Skin epidermis (tissue), 12 donors: ENCODE data around the gene CNTNAP5.

Experiments used
- H3K27ac ChIP-seq, 21 experiments: fragments of 200-600 bp; sonication (generic) in 11 of 21; one replicate each; pipeline ENCODE4 v1.5.0; 2020; ENCODE audit warnings: mild to moderate bottlenecking in 3 of 21, inconsistent platforms in 2 of 21, moderate library complexity in 2 of 21
- H3K4me3 ChIP-seq, 7 experiments: fragments of 200-600 bp; sonication (generic) in 2 of 7; one replicate each; pipeline ENCODE4 v1.5.0; 2020; ENCODE audit warnings: inconsistent platforms in 2 of 7, mild to moderate bottlenecking in 2 of 7, moderate library complexity in 1 of 7

Gene CNTNAP5

DNA sequence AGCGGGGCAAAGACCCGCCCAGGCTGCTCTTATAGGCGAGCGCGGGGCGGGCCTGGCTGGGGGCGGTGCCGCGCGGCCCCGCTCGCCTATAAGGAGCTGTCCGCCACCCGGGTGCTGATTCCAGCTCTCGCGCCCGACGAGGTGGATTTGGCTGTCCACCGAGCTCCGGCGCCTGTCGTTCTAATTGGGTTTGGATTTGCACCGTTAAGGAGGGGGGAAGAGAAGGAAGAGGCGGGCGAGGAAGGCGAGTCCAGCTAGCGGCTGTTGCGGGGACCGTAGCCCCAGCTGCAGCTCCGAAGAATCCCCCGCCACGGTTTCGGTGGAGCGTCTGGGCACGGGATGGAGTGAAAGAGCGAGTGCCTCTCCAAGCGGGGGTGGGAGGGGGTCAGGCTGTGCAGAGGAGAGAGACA lies at the start of gene CNTNAP5:
TSS of gene CNTNAP5 (plus strand) at position 117 of the 410 bp plus-strand sequence. CDS start 364 bp downstream, outside the sequence.
- no peak within 1 kb of the TSS for H3K4me3 ChIP-seq
- H3K27ac ChIP-seq = no peak within 1 kb of the TSS

DNA sequence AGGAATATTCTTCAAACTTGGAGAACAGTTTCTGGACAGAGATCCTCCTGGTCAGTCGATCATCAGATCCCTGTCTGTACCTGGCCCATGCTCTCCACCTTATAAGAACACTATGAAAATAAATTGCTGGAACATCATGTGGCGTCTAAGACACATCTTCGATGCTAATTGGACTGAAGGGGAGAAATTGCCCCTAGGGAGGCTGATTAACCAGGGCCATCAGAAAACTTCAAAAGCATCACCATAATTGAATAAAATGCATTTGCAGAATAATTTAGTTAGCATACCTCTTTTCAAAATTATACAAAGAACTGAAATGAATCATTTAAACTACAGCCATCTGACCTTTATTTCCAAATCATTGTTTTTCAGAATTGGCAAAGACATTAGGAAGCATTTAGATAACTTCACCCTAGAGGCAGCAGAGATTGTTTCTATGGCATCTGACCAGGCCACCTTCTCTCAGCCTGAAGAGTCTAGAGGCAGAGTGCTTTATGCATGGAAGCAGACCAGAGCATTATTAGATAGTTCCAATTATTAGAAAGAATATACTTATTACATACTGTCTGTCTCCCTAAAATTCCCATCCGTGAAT lies 48.9 kb upstream of the CNTNAP5 start:
- no peak overlapping the region for H3K27ac ChIP-seq
- H3K4me3 ChIP-seq = no peak overlapping the region

DNA sequence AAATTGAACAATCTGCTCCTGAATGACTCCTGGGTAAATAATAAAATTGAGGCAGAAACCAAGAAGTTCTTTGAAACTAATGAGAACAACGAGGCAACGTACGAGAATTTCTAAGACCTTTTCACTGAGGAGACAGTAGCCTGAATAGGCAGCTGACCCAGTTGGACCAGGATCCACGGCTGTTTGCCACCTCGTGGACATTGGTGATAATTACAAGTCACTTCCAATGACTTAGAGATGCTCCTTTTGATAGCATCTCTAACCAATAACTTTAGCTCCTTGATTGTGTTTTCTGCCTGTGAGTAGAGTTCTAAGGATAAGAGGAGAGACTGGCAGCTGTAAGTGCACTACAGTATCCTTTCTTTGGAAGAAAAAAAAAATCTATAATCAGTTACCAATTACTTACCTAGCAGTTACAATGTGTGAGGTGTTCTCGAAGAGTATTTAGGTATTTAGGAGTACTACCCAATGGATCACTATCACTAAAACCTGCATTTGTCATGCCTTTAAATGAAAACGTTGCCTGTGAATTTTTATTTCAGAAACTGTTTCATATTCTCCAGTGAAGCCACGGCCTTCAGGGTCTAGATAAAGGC lies 31.3 kb upstream of the CNTNAP5 start:
- Histone ChIP-seq H3K4me3 (no peak overlapping the region), H3K27ac (no peak overlapping the region)

DNA sequence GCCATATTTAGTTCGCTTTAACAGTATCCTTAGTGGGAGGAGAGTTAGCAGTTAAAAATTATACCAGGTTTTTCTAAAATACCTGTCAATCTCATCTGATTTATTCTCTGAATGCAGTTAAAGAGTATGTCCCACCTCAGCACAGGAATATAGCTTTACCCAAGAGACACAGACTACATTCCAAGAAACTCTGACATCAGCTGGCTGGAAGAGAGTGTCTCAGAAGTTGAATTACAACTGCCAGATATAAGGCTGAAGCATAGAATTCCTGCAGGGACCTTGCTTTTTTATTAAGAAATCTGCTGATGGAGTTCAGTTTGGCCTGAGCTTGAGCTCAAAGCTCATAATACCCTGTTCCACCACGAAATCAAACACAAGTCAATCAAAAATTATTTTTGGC lies 25.4 kb upstream of the CNTNAP5 start:
- Histone ChIP-seq H3K27ac (no peak overlapping the region), H3K4me3 (no peak overlapping the region)

- Histone ChIP-seq H3K4me3 (no peak overlapping the region), H3K27ac (no peak overlapping the region)
Observed at GRCh38 chr2:124001696-124002430, 23.2 kb upstream of the CNTNAP5 start.

- H3K4me3 ChIP-seq = no peak overlapping the region
- no peak overlapping the region for H3K27ac ChIP-seq
Observed at GRCh38 chr2:124018890-124019289, 6.2 kb upstream of the CNTNAP5 start.

DNA sequence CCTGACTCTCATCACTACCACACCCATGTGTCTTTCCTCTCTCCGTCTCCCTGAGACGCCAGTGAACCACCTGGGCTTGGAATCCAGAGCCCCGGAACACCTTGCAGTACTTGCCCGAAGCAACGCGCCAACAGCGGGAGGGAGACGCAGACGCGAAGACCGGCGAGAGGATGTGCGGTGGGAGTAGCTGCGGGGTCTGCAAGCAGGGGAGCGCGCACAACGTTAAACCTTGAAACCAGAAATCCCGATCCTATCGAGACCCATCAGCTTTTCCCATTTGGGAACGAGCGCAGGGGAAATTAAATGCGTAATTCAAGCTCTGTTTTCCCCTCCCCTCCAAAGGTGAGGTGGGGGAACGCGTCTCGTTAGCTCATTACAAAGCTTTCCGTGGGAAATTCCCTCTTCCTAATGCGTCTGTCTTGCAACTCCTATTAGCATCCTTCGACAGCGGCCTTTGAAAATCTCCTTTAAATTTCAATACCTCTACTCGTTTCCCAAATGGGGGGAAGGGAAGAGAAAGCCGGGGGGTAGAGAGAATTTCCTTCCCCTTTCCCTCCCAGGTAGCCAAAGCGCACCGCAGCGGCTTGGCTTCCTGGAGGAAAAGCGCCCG lies 421 bp upstream of the CNTNAP5 start:
- no peak overlapping the region for H3K27ac ChIP-seq
- no peak overlapping the region for H3K4me3 ChIP-seq

DNA sequence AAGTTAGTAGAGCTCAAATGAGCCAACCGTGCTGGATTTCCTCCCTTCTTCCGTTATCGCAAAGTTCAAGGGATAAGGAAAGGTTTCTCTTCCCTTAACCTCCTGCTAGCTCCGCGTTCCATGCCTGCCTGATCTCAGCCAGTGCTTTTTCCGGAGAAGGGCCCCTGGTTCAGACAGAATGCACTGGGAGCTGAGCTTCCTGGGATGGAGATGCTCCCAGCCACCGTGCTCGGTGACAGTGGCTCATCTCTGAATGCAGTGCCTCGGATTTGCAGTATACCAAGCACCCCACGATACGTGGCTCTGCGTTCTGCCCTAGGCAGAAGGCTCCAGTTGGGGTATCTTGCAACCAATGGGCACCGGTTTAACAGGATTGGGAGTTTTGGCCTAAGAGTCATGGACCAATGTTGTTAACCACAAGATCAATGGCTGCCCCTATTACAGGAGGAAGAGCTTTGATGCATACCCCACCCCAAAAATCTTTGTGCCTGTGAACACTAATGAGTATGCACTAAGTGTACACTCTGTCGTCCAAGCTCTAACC lies 876 bp downstream of the CNTNAP5 start:
- H3K27ac ChIP-seq = no peak overlapping the region
- no peak overlapping the region for H3K4me3 ChIP-seq

GRCh38 chr2:124026503-124026902 lies 1.4 kb downstream of the CNTNAP5 start:
- H3K4me3 ChIP-seq = no peak overlapping the region
- no peak overlapping the region for H3K27ac ChIP-seq

DNA sequence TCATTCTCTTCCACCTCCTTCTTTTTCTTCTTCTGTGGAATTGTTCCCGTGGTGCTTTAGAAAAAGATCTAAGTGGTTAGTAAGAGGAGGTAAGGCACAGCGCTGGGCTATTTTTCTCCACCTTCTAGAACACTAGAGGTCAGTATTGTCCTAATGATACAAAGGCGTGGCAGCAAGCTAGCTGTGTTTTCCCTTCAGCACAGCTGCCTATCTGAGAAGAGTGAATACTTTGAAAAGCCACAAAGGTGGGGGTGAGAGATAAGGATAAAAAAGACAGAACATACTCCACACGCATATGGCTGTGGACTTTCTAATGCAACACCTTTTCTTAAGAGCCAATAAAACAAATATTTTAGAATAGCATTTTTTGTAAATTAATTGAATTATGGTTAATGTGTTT lies 2.1 kb downstream of the CNTNAP5 start:
- H3K4me3 ChIP-seq = no peak overlapping the region

GRCh38 chr2:124032799-124033198 lies 7.7 kb downstream of the CNTNAP5 start:
- no peak overlapping the region for H3K27ac ChIP-seq

More for the DNA sequence above, 2.1 kb downstream of the CNTNAP5 start:
- no peak overlapping the region for H3K27ac ChIP-seq

DNA sequence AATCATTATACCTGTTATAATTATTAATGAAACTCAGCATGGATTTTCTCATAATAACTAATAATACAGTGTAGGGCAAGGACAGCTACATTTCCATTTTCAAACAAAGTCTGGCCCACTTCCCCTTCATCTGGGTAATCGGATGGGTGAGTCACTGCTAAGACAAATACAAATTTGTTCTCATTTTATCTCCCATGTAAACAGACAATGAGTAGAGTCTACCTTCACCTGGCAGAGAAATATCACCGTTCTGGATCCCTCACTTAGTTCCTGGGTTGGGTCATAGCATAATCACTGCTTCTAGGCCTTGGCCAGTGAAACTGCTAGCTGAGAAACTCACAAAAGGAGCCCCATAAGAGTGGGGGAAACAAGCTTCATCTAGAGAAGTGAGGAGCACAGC lies 9.2 kb downstream of the CNTNAP5 start:
- Histone ChIP-seq H3K4me3 (no peak overlapping the region), H3K27ac (no peak overlapping the region)

More at GRCh38 chr2:124032799-124033198, 7.7 kb downstream of the CNTNAP5 start:
- H3K4me3 ChIP-seq = no peak overlapping the region

- H3K27ac ChIP-seq = no peak overlapping the region
- no peak overlapping the region for H3K4me3 ChIP-seq
Observed at GRCh38 chr2:124035001-124035400, 9.9 kb downstream of the CNTNAP5 start.

DNA sequence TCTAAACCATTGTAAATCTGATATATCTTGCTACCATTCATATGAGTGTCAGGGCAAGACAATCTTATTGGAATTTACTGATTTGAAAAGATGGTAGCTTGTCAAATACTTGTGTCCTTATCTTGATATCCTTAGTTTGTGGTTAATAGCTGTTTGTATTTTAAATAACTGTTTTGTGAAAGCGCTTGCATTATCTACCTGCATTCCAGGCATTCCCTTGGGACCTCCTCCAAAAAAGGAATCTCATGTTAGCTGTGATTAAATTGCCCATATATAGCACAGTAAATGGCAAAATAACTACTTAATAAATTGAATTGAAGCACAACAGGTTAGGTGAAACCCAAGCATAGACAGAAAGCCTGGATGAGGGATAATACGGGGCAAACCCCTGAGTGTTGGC lies 13.9 kb downstream of the CNTNAP5 start:
- Histone ChIP-seq H3K27ac (no peak overlapping the region), H3K4me3 (no peak overlapping the region)

DNA sequence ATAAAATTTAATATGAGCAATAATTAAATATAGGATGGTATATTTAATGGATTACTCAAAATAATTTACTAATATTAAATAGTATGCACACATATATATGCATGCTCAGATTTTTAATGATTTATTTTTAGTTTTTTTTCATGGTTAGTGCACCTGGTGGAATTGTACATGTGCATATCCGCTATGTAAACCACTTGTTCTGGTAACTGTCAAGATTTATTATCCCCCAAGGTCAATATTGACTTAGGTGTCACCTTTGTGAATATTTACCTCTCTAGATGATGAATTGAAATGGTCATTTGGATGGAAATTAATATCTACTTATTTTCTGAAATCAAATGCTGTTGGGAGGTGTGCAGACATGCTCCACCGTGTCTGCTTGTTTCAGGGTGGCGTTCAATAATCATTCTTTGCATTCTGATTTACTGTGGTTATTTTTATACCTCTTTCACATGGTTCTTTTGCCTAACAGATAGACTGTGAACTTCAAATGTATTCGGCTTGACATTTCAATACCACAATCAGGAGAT lies 14.7 kb downstream of the CNTNAP5 start:
- Histone ChIP-seq H3K27ac (no peak overlapping the region), H3K4me3 (no peak overlapping the region)

- no peak overlapping the region for H3K27ac ChIP-seq
- H3K4me3 ChIP-seq = no peak overlapping the region
Observed at GRCh38 chr2:124045894-124046293, 20.8 kb downstream of the CNTNAP5 start.

- H3K27ac ChIP-seq = no peak overlapping the region
- H3K4me3 ChIP-seq = no peak overlapping the region
Observed at GRCh38 chr2:124046332-124046731, 21.2 kb downstream of the CNTNAP5 start.

GRCh38 chr2:124048102-124048501 lies 23.0 kb downstream of the CNTNAP5 start:
- H3K27ac ChIP-seq = no peak overlapping the region
- no peak overlapping the region for H3K4me3 ChIP-seq

DNA sequence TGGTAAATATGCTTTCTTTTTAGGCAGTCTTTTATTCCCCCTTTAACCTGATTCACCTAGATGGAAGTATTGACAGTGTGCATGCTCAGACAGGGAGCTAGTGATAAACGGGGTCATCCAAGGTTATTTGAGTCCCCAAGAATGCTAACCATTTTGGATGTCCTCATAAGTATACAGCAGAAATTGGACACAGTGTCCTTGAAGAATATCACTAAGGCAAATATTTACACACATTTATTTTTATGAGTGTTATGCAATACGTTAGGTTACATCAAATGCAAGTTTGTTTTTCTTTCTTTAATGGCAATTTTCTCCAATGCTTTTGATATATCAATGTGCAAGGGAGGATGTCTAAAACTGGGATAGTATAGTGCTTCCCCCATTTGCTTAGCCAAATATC lies 23.6 kb downstream of the CNTNAP5 start:
- H3K4me3 ChIP-seq = no peak overlapping the region
- H3K27ac ChIP-seq = no peak overlapping the region

DNA sequence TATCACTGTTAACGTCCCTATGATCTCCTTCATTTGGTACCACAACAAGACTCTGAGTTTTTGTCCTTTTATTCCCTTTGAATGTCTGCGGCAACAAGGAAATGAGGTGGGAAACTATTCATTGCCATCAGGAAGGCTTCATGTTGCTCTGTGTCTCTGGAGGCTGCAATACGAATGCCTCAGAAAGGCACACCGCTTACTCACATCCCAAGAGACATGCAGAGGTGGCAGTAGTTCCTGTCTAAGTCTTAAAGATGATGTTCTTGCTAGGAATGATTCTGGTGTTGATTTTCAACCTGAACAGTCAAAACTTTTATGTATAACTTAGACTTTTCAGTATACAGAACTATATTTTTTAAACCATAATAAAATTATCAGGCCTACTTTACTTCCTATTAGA lies 24.0 kb downstream of the CNTNAP5 start:
- no peak overlapping the region for H3K27ac ChIP-seq
- no peak overlapping the region for H3K4me3 ChIP-seq
